Heart left ventricle (tissue), 13 donors: ENCODE data around the gene MYOC.
"Not testable (repeated sequence)": the region's sequence is repeated elsewhere in the genome, so short reads cannot be mapped to it uniquely, and the experiment has no call there.

Source experiments
- CTCF ChIP-seq, 12 donors: fragments of 200-600 bp; sonication (generic) in 4 of 12; IDR thresholded peaks; one replicate each; pipeline versions ENCODE4 v1.5.0 to v1.8.0; 2018 to 2022; ENCODE audit warnings: antibody characterized with exemption in 12 of 12, mild to moderate bottlenecking in 5 of 12
- POLR2A ChIP-seq, 2 donors: fragments of 450-650 bp; IDR thresholded peaks; one replicate each; pipeline ENCODE4 v1.6.1; 2017; ENCODE audit warnings: antibody characterized with exemption in 2 of 2, mild to moderate bottlenecking in 2 of 2, moderate library complexity in 2 of 2
- donor health status: ischemic (EF 13 %, LVEDD 7.1; RV severe dilation, severe dysfunction).
- donor health status: DM: no; HTN: yes; CAD: no.
- donor health status: DM: no; HTN: no; CAD: no.
- donor health status: ischemic (EF 25% LVEDD 6.9; RV normal size, moderate dysfunction).
- donor health status: ischemic (EF 25% LVEDD 5.7; RV mildly dilated, moderate dysfunction).
- donor health status: ischemic (EF 35%, LVEDD 5.7; RV mildly dilated, moderate dysfunction).
- donor health status: nonischemic (EF 11% LVEDD 7.7; RV severe dilation, severe dysfunction).
- donor health status: DM: yes; HTN: yes; CAD: no.
- donor health status: PGD.
- donor health status: ischemic (EF 29% LVEDD 5.4; RV normal size, mild dysfunction).
- donor health status: nonischemic (EF 23%, LVEDD 6.1; RV moderate dilation, normal function).

GRCh38 chr1:171695772-171696171 is 43.3 kb upstream of the MYOC start:
- not testable (repeated sequence) for TF ChIP-seq CTCF, POLR2A (IDR thresholded peaks at IDR 0.05)
